Medulla oblongata (tissue), 1 donor: ENCODE data around the gene PHRF1.
A peak's percentile ranks its signal among the peaks of the same experiment; 100 is the strongest.

Source experiments
- DNase-seq: peaks from one replicate; pipeline ENCODE4 v3.0.0-alpha.2; 2015; ENCODE audit errors: extremely low spot score

The PHRF1 gene

DNA sequence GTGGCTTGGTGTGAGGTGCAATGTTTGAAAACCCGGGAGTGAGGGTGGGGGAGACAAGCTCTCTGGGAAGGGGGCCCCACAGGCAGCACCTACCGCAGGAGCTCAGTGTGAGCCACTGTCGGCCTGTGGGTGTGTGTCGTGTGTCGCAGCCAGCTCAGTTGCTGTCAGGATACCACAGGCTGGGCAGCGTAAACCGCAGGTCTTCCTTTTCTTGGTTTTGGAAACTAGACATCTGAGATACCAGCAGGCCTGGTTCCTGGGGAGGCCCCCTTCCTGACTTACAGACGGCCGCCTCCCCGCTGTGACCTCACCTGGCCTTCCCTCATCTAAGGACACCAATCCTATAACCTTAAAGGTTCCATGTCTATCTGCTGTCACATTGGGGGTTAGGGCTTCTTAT, 20.1 kb downstream of the PHRF1 start:
- no peak for DNase-seq

DNA sequence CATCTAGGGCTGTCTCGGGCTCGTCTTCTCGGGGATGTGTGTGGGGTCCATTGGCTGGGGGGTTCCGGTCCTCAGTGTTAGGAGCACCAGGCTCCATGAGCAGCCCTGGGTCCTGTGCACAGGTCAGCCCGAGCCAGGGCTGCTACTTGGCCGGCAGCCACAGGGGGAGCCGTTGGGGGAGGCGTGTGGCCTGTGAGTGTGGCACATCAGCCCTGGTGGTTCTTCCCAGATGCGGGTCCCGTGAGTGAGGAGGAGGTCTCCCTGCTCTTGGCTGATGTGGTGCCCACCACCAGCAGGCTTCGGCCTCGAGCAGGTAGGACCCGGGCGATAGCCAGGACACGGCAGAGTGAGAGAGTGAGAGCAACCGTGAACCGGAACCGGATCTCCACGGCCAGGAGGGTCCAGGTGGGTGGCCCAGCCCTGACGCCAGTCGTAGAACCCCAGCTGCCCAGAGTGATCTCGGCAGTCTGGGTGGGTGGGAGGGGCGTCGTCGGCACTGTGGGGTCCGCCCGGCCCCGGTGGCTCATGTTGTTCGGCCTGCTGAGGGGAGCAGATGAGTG, 21.0 kb downstream of the PHRF1 start:
- DNase-seq = no peak

GRCh38 chr11:598005-598680, 21.9 kb downstream of the PHRF1 start:
- DNase-seq = no peak

DNA sequence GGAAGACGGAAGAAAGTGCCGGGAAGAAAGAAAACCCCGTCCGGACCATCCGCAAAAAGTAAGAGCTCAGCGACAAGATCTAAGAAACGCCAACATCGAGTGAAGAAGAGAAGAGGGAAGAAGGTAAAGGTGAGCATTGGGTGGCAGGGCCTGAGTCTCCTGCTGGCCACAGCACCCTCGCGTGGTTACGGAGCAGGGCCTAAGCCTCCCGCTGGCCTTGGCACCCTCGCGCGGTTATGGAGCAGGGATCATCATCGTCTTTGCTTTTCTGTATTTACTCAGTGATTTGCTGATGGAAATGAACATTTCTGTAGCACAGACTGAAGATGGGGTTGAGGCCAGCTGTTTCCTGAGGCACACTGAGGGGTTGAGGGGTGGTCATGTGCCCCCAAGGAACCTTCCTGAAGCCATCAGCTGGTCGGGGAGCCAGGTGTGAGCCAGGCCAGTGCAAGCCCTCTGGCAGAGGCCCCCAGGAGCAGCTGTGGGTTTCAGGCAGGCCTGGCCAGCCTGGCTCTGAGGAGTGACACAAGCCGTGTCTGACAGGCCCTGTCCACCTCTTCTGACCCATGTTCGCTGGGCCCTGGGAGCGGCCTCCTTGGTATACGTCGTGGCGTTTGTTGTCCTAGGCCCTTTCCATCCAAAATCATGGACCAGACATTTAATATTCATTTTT, 25.4 kb downstream of the PHRF1 start:
- DNase-seq = no peak

- no peak for DNase-seq
Observed at GRCh38 chr11:603154-603553, 26.9 kb downstream of the PHRF1 start.

- DNase-seq = no peak
Observed at GRCh38 chr11:605286-606129, 29.2 kb downstream of the PHRF1 start.

GRCh38 chr11:606245-606644, 30.0 kb downstream of the PHRF1 start:
- peak; percentile 22 for DNase-seq

- DNase-seq = no peak
Observed at GRCh38 chr11:607020-607780, 30.9 kb downstream of the PHRF1 start.

DNA sequence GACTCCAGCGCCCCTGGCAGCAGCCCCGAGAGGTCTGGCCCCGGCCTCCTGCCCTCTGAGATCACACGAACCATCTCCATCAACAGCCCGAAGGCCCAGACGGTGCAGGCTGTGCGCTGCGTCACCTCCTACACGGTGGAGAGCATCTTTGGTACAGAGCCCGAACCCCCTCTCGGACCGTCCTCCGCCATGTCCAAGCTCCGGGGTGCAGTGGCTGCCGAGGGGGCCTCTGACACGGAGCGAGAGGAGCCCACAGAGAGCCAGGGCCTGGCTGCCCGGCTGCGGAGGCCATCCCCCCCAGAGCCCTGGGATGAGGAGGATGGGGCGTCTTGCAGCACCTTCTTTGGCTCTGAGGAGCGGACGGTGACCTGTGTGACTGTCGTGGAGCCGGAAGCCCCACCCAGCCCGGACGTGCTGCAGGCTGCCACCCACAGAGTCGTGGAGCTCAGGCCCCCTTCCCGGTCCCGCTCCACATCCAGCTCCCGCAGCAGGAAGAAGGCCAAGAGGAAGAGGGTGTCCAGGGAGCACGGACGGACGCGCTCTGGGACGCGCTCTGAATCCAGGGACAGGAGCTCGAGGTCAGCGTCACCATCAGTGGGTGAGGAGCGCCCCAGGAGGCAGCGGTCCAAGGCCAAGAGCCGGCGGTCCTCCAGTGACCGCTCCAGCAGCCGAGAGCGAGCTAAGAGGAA, 31.8 kb downstream of the PHRF1 start:
- DNase-seq = no peak

- DNase-seq = no peak
Observed at GRCh38 chr11:608791-609251, 32.6 kb downstream of the PHRF1 start.

- DNase-seq = no peak
Observed at GRCh38 chr11:609341-609811, 33.1 kb downstream of the PHRF1 start.

GRCh38 chr11:610146-610801, 34.0 kb downstream of the PHRF1 start:
- DNase-seq = no peak

- DNase-seq = no peak
Observed at GRCh38 chr11:611001-611996, 35.0 kb downstream of the PHRF1 start.

DNA sequence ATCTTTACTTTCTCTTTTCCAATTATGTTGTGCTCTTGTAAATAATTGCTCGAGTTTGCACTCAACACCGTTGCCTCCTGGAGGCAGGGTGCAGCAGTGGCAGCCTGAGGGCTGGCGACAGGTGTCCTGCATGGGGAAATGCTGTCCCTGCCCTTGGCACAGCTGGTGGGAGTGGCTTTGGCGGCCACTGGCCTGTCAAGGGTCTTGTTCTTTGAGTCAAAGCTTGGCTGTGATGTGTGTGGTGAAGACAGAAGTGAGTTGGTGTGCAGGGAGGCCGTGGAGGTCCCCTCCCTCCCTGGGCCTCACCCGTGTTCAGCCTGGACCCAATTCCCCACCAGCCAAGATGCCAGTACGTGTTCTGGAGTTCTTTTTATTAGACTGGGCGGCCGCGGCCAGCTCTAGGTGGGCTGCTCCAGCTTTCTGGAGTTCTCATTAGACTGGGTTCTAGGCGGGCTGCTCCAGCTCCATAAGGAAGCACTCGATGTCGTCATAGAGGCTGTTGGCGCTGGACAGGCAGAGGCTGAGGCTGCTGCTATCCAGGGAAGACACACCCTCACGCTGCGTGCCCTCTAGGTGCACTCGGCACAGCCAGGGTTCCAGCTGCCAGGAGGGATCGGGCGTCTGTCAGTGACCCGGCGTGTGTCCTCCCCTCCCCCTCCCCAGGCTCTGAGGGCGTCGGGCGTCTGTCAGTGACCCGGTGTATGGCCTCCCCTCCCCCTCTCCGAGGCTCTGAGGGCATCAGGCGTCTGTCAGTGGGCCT, 36.1 kb downstream of the PHRF1 start:
- DNase-seq = no peak

GRCh38 chr11:612961-613300, 36.7 kb downstream of the PHRF1 start:
- no peak for DNase-seq

- DNase-seq = no peak
Observed at GRCh38 chr11:613369-613968, 37.2 kb downstream of the PHRF1 start.

- DNase-seq = no peak
Observed at GRCh38 chr11:614021-614622, 37.9 kb downstream of the PHRF1 start.
